KMS-11 (cell line): ENCODE results near the gene C13orf46.

ENCODE experiments used
- H2AFZ ChIP-seq: fragments of 200-600 bp; sonication (generic); 2 replicates; pipeline ENCODE4 v1.6.1; 2016; ENCODE audit warnings: antibody characterized with exemption, mixed run types, low read depth
- H3K27ac ChIP-seq: fragments of 200-600 bp; sonication (generic); 2 replicates; pipeline ENCODE4 v1.6.1; 2016; ENCODE audit warnings: mild to moderate bottlenecking, mixed run types
- H3K27me3 ChIP-seq: fragments of 200-600 bp; sonication (generic); 2 replicates; pipeline ENCODE4 v1.6.1; 2017; ENCODE audit warnings: mild to moderate bottlenecking, low read depth, mixed run types, moderate library complexity; ENCODE audit not compliant: insufficient read depth
- H3K36me3 ChIP-seq: fragments of 200-600 bp; sonication (generic); 2 replicates; pipeline ENCODE4 v1.6.1; 2017; ENCODE audit warnings: mild to moderate bottlenecking, mixed run types; ENCODE audit not compliant: insufficient read depth
- H3K4me1 ChIP-seq: fragments of 200-600 bp; sonication (generic); 2 replicates; pipeline ENCODE4 v1.6.1; 2016; ENCODE audit warnings: mild to moderate bottlenecking, low read depth, mixed run types; ENCODE audit not compliant: poor library complexity, severe bottlenecking
- H3K4me2 ChIP-seq: fragments of 200-600 bp; sonication (generic); 2 replicates; pipeline ENCODE4 v1.7.0; 2016; ENCODE audit warnings: mild to moderate bottlenecking, mixed run types
- H3K4me3 ChIP-seq: fragments of 200-600 bp; sonication (generic); IDR thresholded peaks from 2 replicates; pipeline ENCODE4 v1.6.1; 2017; ENCODE audit warnings: low read depth, low read length, mixed read lengths; ENCODE audit not compliant: insufficient read depth
- H3K79me2 ChIP-seq: fragments of 200-600 bp; sonication (generic); 2 replicates; pipeline ENCODE4 v1.6.1; 2016; ENCODE audit warnings: low read depth, mixed run types; ENCODE audit not compliant: insufficient read depth
- H3K9ac ChIP-seq: fragments of 200-600 bp; sonication (generic); 2 replicates; pipeline ENCODE4 v1.6.1; 2016; ENCODE audit warnings: mild to moderate bottlenecking, mixed run types
- H4K20me1 ChIP-seq: fragments of 200-600 bp; sonication (generic); 2 replicates; pipeline ENCODE4 v1.6.1; 2016; ENCODE audit warnings: mild to moderate bottlenecking, mixed run types; ENCODE audit not compliant: insufficient read depth
- TF ChIP-seq, protein P1 (sequence below): fragments of 200-600 bp; sonication (generic); conservative IDR thresholded peaks from 2 replicates; pipeline ENCODE4 v1.6.1; 2017; ENCODE audit warnings: low read depth, mild to moderate bottlenecking, antibody characterized with exemption, low read length, moderate library complexity, mixed read lengths

The C13orf46 gene

DNA sequence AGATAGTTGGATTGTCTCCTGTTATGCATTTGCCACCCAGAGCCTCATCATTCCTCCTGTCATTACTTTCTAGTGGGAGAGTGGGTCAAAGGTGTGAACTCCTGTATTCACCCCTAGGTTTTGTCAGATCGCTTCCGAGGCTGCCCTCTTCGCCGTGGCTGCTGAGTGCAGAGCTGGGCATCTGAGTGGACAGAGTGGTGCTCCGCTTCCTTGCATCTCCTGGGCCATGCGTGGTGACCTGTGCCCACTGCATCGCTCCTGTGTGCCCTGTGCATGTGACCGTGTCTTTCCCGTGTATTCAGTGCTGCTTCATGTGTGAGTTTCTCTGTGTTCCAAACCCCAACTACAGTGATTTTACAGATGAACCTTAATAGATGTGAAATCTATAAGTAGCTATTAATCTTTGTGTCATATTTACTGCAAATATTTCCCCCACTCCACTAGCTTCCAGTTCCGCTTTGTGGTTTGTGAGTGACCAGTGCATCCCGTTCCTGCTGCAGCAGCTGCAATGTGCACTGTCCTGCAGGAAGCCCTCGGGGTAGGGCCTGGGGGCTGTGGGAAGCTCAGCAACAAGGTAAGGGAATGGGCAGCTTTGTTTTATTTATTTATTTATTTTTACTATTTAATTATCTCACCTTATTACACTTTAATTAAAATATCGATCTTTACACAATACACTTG, 53.1 kb downstream of the C13orf46 start:
- Histone ChIP-seq H3K27ac (no peak overlapping the region), H2AFZ (no peak overlapping the region), H3K4me2 (no peak overlapping the region), H3K9ac (no peak overlapping the region), H3K4me3 (no peak overlapping the region), H4K20me1 (no peaks in the 10 kb centered on the region), H3K27me3 (no peaks in the 10 kb centered on the region), H3K36me3 (no peaks in the 10 kb centered on the region), H3K4me1 (no peaks in the 10 kb centered on the region), H3K79me2 (no peaks in the 10 kb centered on the region)
- TF ChIP-seq, protein P1, sequence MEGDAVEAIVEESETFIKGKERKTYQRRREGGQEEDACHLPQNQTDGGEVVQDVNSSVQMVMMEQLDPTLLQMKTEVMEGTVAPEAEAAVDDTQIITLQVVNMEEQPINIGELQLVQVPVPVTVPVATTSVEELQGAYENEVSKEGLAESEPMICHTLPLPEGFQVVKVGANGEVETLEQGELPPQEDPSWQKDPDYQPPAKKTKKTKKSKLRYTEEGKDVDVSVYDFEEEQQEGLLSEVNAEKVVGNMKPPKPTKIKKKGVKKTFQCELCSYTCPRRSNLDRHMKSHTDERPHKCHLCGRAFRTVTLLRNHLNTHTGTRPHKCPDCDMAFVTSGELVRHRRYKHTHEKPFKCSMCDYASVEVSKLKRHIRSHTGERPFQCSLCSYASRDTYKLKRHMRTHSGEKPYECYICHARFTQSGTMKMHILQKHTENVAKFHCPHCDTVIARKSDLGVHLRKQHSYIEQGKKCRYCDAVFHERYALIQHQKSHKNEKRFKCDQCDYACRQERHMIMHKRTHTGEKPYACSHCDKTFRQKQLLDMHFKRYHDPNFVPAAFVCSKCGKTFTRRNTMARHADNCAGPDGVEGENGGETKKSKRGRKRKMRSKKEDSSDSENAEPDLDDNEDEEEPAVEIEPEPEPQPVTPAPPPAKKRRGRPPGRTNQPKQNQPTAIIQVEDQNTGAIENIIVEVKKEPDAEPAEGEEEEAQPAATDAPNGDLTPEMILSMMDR, result no peak

DNA sequence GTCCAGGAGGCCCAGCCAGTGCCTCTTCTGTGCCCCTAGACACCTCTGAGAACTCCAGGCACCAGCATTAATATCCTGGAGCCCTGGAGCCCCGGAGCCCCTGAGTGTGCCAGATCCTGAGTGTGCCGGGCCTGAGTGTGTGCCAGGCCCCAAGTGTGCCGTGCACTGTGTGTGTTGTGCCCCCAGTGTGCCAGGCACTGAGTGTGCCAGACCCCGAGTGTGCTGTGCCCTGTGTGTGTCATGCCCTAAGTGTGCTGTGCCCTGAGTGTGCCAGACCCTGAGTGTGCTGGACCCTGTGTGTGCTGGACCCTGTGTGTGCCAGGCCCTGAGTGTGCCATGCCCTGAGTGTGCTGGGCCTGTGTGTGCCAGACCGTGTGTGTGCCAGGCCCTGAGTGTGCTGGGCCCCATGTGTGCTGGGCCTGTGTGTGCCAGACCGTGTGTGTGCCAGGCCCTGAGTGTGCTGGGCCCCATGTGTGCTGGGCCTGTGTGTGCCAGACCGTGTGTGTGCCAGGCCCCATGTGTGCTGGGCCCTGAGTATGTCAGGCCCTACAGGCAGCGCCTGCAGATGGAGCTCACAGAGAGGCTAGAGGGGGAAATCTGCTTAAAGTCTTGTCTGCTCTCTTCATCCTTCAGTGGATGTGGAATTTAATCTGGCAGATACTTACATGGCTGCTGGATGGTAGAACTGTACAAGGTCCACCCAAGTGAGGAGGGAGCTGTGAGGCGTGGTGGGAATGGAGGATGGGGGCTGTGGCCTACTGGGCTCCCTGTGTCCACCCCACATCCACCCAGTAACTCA, 53.9 kb downstream of the C13orf46 start:
- TF ChIP-seq, protein P1, result no peak
- no peak overlapping the region for H3K27ac ChIP-seq
- no peaks in the 10 kb centered on the region for H3K79me2 ChIP-seq
- no peak overlapping the region for H3K4me3 ChIP-seq
- no peak overlapping the region for H3K4me2 ChIP-seq
- H3K9ac ChIP-seq, result no peak overlapping the region
- H3K27me3 ChIP-seq, result no peaks in the 10 kb centered on the region
- H3K36me3 ChIP-seq, result no peaks in the 10 kb centered on the region
- no peaks in the 10 kb centered on the region for H4K20me1 ChIP-seq
- H2AFZ ChIP-seq, result no peak overlapping the region
- H3K4me1 ChIP-seq, result no peaks in the 10 kb centered on the region

DNA sequence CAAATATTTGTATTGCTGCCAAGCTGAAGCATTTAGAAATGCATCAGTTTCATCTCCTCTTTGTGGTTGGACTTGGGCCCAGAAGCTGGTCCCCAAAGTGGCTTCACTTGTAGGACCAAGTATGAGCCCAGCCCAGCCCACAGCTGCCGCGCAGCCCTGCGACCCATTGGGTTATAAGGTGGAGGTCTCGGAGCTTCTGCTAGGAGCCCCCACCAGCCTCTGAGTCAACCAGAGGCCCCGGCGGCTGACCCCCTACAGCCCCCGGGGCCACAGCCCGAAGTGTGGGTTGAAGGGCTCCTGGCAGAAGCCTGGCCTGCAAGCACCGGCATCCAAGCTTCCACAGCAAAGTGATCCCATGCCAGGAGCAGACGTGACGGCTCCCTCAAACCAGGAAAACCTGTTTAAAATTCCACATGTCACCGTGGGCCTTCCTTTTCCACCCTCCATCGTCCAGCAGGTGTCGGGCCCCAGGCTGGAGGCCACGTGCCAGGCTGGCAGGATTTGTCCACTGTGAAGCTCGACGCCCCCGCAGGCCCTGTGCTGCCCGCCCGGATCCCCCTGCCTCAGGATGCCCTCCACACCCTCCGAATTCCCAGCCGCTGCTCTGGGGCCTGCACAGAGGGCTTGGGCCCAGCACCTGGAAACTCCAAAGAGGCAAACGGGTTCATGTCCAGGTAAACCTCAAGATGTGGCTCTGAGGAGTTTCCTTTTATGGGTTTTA, 54.7 kb downstream of the C13orf46 start:
- Histone ChIP-seq H4K20me1 (no peaks in the 10 kb centered on the region), H2AFZ (no peak overlapping the region), H3K27me3 (no peaks in the 10 kb centered on the region), H3K27ac (no peak overlapping the region), H3K4me1 (no peaks in the 10 kb centered on the region), H3K36me3 (no peaks in the 10 kb centered on the region), H3K79me2 (no peaks in the 10 kb centered on the region), H3K4me2 (no peak overlapping the region), H3K9ac (no peak overlapping the region), H3K4me3 (no peak overlapping the region)
- TF ChIP-seq, protein P1, result no peak

DNA sequence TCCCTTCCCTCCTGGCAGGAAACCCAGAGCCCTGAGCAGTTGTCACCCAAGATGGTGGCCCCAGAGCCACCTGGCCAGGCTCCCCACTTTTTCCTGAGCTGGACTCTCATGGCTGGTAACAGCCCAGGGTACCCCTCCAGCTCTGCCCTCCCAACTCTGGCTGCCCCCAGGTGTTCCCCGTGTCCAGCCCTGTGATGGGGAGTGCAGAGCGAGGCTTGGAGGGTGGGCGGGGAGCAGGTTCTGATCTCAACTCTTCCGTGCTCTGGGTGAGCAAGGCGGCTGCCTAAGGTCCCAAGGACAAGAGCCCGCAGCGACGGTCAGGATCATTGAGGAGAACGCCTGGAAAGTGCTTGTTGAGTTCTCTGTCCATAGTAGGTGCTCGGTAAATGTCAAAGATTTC, 55.3 kb downstream of the C13orf46 start:
- Histone ChIP-seq H3K36me3 (no peaks in the 10 kb centered on the region), H3K79me2 (no peaks in the 10 kb centered on the region), H3K27me3 (no peaks in the 10 kb centered on the region), H3K4me1 (no peaks in the 10 kb centered on the region), H3K4me2 (no peak overlapping the region), H3K27ac (no peak overlapping the region), H4K20me1 (no peaks in the 10 kb centered on the region), H3K9ac (no peak overlapping the region), H2AFZ (no peak overlapping the region), H3K4me3 (no peak overlapping the region)
- TF ChIP-seq, protein P1, result no peak
